ENCODE results near the gene CELA3B.

DNA sequence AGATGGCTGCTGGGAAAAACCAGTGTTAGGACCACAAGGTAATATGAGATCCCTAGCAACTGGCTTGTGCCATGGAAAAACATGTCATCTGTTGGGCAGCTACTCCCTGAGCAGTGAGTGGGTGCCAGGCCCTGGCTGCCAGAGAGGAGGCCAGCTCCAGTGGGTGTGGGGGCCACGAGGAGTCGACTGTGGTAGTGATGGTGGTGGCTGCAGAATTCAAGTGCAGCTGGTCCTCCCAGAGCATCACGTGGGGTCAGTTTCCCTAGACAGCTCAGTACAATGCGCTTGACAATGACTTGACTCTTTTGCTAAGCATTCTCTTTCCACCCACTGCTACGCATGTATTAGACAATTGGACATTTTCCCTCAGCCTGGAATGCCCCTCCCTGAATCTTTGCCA is 61.2 kb downstream of the CELA3B start:
- no peak for TF ChIP-seq POLR2AphosphoS5 (IDR thresholded peaks at IDR 0.05)
- TF ChIP-seq, protein P1, sequence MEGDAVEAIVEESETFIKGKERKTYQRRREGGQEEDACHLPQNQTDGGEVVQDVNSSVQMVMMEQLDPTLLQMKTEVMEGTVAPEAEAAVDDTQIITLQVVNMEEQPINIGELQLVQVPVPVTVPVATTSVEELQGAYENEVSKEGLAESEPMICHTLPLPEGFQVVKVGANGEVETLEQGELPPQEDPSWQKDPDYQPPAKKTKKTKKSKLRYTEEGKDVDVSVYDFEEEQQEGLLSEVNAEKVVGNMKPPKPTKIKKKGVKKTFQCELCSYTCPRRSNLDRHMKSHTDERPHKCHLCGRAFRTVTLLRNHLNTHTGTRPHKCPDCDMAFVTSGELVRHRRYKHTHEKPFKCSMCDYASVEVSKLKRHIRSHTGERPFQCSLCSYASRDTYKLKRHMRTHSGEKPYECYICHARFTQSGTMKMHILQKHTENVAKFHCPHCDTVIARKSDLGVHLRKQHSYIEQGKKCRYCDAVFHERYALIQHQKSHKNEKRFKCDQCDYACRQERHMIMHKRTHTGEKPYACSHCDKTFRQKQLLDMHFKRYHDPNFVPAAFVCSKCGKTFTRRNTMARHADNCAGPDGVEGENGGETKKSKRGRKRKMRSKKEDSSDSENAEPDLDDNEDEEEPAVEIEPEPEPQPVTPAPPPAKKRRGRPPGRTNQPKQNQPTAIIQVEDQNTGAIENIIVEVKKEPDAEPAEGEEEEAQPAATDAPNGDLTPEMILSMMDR (IDR thresholded peaks at IDR 0.05), result no peak

All from suprapubic skin (tissue), 3 donors.